Mammary epithelial cell (primary cell): ENCODE data around the gene P4HTM.

Source experiments
- EZH2 ChIP-seq: IDR thresholded peaks from 2 replicates; pipeline ENCODE4 v1.6.1; 2012; ENCODE audit warnings: low read length, inconsistent platforms, borderline replicate concordance
- TF ChIP-seq, protein P1 (sequence below), 2 donors: IDR thresholded peaks in 1 of 2; conservative IDR thresholded peaks in 1 of 2; 2 replicates each; pipeline ENCODE4 v1.5.1; 2011 to 2012; ENCODE audit warnings: inconsistent platforms in 2 of 2, low read length in 2 of 2, mild to moderate bottlenecking in 2 of 2, control low read depth in 1 of 2, low read depth in 1 of 2; ENCODE audit not compliant: insufficient read depth in 1 of 2; ENCODE audit errors: extremely low read depth in 1 of 2

- TF ChIP-seq, protein P1, sequence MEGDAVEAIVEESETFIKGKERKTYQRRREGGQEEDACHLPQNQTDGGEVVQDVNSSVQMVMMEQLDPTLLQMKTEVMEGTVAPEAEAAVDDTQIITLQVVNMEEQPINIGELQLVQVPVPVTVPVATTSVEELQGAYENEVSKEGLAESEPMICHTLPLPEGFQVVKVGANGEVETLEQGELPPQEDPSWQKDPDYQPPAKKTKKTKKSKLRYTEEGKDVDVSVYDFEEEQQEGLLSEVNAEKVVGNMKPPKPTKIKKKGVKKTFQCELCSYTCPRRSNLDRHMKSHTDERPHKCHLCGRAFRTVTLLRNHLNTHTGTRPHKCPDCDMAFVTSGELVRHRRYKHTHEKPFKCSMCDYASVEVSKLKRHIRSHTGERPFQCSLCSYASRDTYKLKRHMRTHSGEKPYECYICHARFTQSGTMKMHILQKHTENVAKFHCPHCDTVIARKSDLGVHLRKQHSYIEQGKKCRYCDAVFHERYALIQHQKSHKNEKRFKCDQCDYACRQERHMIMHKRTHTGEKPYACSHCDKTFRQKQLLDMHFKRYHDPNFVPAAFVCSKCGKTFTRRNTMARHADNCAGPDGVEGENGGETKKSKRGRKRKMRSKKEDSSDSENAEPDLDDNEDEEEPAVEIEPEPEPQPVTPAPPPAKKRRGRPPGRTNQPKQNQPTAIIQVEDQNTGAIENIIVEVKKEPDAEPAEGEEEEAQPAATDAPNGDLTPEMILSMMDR (conservative IDR thresholded peaks at IDR 0.05 in 1 of 2, IDR thresholded peaks at IDR 0.05 in 1 of 2; ENCODE audit: extremely low read depth in 1 of 2, insufficient read depth in 1 of 2, low read depth in 1 of 2, low read length in 2 of 2), result no peak
- TF ChIP-seq EZH2, result no peak
Measured at GRCh38 chr3:49020330-49021212, 30.5 kb downstream of the P4HTM start.
